Stimulated activated CD8-positive, alpha-beta memory T cell treated with anti-CD3 and anti-CD28 coated beads, Interleukin-7, amount 100 ng/mL, for 48 hours (primary cell): Measurements from ENCODE around the gene SFN.
"Not testable (repeated sequence)": the region's sequence is repeated elsewhere in the genome, so short reads cannot be mapped to it uniquely, and the experiment has no call there.

Experiments used
- DNase-seq, 2 donors: peaks; one replicate each; pipeline ENCODE4 v3.0.0-alpha.2; 2020; ENCODE audit warnings: low read depth in 1 of 2; ENCODE audit errors: extremely low read depth in 1 of 2

SFN gene

DNA sequence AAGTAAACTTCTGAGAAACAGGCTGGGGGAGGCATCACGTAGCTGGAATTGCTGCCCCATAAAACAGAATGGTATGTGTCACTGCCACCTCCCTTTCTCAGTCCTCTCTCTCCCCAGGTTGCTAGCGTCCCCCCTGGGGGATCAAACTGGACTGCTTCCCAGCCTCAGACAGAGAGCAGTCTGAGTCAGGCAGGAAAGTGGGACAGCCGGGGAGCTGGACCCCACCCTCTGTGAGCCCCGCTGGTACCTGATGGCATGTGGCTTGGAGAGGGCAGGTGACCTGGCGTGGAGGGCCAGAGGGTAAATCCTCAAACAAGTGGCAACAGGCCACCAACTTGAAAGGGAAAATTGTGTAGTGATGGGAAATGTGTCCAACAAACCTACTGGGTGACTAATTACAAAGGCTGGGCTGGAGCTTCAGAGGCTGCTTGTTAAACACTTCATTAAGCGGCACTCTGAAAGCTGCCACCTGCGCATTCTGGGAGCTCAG lies 1.0 kb upstream of the SFN start:
- no peak for DNase-seq

DNA sequence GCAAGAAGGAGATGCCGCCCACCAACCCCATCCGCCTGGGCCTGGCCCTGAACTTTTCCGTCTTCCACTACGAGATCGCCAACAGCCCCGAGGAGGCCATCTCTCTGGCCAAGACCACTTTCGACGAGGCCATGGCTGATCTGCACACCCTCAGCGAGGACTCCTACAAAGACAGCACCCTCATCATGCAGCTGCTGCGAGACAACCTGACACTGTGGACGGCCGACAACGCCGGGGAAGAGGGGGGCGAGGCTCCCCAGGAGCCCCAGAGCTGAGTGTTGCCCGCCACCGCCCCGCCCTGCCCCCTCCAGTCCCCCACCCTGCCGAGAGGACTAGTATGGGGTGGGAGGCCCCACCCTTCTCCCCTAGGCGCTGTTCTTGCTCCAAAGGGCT lies 732 bp downstream of the SFN start:
- DNase-seq: no peak

DNA sequence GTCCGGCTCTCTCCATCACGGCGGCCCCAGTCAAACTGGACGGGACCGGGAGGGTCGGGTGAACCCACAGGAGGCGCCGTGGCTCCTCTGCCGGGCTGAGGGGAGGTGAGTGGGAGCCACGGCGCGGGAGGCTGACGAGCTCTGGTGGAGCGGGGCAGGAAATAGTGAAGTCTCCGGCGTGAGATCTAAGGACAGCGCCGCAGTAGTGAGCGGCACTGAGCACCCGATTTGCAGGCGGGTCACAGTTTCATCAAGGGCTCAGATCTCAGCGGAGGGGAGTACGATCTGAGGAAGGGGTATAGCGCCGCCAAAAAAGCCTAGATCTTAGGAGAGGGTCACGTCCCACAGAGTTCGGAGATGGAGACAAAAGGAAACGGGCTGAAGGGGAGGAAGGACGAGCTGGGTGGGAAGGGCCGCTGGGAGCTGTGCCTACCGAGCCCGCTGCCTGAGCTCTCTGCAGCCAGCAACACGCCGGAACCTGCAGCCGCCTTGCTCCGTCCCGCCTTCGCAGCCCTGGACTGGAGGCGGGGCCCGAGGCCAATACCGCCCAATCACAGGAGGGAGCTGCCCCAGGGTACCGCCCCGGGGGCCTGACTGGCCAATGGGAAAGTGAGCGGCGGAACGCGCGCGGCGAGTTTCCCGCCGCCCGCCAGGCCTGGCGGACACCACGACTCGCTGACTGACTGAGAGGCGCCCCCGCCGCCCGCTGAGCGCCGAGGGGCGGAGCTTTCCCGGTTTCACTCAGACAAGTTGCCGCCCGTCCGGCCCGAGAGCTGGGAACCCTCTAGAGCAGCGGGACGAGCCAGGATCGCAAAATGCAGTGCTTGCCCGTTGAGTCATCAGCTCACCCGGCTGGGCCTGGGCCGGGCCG lies 1.9 kb downstream of the SFN start:
- peak; percentile 93 to 98 for DNase-seq

DNA sequence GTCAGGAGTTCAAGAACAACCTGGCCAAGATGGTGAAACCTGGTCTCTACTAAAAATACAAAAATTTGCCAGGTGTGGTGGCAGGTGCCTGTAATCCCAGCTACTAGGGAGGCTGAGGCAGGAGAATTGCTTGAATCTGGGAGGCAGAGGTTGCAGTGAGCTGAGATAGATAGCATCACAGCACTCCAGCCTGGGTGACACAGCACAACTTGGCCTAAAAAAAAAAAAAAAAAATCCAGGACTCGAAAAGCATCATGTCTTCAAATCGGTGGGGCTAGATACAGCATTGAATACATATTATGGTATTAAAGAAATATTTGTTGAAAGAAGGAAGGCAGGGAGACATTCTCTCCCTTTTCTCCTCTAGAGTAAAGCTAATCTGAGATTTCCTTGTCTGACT lies 10.1 kb downstream of the SFN start:
- not testable (repeated sequence) for DNase-seq

DNA sequence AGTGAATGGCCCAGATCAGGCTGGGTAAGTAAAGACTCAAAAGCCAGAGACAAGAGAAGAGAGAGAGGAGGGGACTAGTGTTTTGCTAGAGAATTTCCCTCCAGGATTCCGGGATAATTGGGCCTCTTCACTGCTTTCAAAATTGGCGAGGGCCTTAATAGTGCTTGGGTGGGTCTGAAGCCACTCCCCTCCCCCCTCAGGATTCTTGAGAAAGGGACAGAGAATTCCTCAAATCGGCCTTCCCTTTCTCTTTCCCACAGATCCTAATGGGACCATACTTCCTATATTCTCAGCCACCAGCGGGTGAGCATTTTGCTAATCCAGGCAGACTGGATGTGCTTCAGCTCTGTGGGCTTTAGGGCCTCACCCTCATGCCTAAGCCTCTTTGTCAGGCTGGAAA lies 11.9 kb downstream of the SFN start:
- no peak for DNase-seq

DNA sequence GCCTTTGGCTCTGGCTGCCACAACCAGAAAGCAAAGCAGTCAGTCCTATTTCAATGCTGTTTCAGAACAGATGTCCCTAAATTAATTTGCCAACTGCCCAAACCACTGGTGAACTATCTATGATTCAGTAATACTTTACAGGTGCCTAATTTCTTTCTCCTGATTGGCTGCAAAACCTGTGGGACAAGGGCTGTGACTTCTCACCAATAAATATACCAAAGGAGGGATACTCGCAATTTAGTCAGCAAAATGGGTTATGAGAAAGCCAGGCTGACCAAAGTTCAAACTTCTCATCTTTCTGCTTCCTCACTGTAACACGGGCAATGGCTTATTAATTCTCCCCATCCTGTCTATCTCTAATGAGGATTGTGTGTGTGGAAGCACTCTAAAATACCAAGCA lies 14.4 kb downstream of the SFN start:
- DNase-seq: no peak

DNA sequence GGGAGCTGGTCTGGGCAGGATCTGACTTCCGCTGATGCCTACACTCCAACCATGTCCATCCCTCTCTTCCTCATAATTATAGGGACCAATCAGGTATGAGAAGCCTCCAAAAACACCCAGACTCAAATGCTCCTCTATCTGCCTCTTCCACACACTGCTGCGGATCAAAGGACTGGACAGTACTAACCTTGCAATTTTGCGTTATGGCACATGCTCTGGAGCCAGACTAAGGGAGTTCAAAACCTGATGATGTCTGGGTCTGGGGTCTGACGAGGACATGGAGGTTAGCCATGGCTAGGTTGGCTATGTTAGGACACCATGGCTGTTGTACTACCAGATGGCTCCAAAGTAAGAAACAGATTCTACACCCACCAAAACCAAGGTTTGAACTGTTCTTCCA lies 16.8 kb downstream of the SFN start:
- DNase-seq: no peak

DNA sequence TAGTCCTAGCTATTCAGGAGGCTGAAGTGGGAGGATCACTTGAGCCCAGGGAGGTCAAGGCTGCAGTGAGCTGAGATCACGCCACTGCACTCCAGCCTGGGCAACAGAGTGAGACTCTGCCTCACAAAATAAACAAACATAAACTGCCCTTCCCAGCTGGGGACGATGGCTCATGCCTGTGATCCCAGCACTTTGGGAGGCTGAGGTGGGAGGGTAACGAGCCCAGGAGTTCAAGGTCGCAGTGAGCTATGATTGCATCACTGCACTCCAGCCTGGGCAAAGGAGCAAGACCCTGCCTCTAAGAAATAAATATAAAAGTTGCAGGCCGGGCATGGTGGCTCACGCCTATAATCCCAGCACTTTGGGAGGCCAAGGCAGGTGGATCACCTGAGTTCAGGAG lies 18.7 kb downstream of the SFN start:
- DNase-seq: not testable (repeated sequence)

DNA sequence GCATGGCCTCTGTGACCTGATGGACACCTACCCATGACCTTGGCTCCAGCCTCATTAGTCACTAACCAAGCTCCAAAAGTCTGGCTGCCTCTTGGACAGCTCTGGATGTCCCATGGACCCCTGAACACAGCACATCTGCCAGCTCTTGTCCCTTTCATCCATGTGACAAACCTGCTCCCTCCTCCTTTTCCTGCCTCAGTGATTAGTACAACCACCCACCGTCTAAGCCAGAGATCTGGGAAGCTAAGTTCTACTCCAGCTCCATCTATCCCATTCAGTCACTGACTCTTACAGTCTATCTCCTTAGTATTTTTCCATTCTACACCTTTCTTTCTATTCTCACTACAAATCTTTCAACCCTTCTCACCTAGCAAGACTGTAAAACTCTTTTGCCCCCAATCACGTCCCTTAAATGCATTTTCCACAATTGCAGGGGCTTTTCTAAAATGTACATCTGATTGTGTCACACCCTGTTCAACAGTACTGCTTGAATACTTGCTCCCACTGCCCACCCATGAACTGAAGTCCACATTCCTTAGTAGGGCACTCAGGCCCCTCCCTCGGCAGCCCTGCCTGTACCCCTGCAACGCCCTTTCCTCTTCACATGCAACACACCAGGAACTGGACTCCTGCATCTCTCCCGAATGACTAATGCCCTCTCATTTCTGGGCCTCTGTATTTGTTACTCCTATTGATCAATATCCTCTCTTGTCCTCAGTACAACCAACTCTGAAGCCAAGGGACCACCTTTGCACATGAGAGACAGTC lies 19.9 kb downstream of the SFN start:
- DNase-seq: no peak

DNA sequence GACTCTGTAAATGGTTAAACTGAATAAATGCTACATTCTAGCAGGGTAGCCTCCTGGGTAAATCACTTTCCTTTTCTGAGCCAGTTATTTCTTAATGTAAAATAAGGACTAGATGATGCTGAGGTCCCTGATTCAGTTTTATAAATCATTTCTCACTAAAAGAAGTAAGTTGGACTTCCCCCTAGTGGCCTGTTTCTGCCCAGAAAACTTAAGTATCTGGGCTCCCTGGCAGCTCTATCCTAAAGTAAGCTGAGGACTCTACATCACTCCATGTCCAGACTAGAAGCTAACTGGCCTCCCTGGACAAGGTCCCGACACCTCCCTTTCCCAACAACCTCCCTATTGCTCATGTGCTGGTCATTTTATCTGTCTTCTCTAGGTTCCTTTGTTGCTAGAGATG lies 24.2 kb downstream of the SFN start:
- DNase-seq: no peak

DNA sequence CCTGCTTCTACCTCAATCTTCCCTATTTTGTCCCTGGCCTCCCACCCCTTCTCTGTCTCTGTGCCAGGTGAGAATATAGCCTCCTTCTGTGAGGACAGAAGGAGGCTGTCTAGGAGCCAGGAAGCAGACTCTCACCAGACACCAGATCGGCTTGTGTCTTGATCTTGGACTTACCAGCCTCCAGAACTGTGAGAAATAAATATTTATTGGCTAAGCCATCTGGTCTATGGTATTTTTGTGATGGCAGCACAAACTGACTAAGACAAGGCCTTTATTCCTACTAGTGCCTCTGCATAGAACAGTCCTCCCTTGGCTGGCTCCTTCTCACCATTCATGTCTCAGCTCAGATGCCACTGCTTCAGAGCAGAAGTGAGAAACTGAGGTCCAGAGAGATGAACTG lies 25.3 kb downstream of the SFN start:
- DNase-seq: no peak

DNA sequence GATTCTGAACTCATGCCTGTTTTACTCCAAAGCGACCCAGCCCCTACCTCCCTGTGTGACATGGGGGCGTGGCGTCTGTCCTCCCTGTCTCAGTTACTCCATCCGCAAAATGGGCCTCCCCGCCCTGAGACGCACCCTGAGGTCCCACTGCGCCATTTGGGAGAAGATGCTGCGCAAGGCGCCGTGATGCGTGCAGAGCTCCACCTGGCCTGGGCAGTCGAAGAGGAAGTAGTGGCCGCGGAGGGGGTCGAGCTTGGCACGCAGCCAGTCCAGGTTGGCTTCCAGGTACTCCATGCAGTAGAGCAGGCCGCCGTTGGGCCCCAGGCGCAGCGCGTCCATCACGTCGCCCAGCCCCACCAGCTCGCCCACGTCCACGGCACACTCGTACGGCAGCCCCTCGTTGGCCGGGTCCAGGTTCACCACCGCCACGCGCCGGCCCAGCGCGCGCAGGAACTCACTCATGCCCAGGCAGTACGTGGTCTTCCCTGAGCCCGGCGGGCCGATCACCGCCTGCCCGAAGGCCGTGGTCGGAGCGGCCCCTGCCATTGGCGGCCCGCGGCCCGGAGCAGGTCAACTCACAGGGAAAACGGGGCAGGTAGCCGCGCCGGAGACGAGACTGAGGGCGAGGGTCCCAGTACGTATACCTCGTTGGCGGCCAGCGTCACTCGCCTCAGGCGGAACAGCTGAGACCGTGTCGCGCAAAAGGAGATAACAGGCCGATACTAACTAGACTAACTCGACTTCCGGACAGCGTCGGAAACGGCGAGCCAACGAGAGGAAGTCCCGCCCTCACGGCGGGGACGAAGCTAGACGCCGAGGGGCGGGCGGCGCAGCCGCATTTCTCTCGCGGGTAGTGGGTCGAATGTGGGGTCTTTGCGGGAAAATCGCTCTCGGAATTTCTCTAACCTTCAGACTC lies 26.9 kb downstream of the SFN start, which contains the start of gene GPN2:
GPN2 (minus strand) TSS at position 733 of the 916 bp plus-strand sequence; CDS start at position 546, 187 bp downstream.
- peak; percentile 53 to 73 for DNase-seq

DNA sequence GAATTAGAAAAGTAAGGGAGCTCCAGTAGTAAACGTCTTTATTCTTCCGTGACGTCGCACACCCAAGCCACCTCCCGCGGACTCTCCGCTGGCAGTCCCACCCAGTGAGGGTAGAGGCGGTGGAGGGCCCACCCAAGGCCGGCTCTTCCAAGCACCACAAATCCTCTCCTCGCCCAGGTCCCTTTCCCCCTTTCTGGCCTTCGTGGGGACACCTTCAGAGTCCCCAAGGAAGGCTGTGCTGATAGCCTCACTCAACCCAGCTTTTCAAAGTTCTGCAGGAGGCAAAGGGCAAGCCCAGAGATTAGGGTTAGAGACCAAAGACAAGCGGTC lies 27.5 kb downstream of the SFN start:
- no peak for DNase-seq

DNA sequence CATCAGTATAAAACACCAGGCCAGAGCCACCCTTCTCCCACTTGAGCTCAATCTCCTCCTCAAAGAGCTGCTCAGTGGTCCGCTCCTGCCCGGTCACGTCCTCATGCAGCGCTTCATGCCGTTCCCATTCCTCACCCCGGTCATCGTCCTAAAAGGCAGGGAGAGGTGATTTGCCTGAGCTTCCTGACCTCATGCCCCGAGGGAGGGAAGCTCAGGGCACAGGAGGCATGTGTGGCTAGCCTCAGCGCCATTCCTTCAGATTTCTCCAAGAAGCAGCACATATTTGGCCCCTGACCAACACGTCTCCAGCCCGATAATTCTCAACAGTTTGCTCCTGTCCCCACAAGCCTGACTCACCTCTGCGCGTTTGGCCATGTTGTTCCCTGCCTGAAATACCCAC lies 31.3 kb downstream of the SFN start:
- no peak for DNase-seq

DNA sequence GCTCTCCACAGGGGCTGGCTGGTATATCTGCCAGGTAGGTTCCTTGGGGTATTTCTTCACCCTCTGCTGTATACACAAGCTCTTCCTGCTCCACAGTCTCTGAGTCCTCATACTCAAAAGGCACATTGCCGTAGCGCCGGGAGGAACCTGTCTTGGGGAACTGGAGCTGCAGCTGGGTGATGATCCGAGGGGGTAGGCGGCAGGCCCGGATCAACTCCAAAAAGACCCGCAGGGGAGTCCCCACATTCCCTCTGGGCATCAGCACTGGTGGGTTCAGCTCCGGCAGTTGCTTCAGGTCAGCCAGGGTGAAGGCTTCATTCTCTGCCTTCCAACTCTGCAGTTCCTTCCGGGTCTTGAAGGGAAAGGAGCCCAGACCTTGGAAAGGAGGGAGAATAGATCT lies 34.4 kb downstream of the SFN start:
- DNase-seq: no peak

DNA sequence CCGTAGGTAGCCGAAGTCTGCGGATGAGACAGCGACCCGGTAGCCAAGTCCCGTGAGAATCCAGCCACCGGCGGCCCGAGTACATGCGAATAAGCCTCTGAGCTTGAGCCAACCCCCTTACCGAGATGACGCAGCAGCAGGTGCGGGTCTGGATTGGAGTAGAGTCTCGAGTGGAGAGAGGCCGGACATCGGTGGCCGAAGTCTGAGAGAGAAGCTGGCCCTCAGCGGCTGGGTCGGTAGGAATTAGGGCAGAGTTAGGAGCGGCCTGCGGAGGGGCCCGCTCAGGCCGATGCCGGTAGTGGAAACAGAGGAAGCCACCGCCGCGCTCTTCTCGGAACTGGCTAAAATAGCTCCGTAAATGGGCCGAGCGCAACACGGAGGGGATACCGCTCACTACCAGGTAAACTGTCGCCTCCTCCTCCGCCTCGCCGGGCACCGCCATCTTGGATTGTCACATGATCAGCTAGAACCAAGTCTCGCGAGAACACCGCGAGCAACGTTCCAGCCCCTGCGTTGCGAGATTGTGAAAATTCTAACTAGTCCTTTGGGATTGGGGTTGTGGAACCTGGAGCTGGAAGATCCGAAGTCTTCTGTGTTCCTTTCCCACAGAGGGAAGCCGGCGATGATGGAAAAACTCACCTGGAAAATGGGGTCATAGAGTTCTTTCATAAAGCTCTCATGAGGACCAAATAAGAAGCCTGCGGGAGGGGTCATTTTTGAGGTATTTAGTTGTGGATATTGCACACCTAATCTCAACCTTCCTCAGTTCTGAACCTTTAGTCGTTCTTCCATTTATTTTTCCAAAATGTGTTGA lies 37.3 kb downstream of the SFN start, which contains the start of gene GPATCH3:
GPATCH3 (minus strand) TSS at position 467 of the 814 bp plus-strand sequence; CDS start at position 442, 25 bp downstream.
- peak; percentile 70 to 84 for DNase-seq

DNA sequence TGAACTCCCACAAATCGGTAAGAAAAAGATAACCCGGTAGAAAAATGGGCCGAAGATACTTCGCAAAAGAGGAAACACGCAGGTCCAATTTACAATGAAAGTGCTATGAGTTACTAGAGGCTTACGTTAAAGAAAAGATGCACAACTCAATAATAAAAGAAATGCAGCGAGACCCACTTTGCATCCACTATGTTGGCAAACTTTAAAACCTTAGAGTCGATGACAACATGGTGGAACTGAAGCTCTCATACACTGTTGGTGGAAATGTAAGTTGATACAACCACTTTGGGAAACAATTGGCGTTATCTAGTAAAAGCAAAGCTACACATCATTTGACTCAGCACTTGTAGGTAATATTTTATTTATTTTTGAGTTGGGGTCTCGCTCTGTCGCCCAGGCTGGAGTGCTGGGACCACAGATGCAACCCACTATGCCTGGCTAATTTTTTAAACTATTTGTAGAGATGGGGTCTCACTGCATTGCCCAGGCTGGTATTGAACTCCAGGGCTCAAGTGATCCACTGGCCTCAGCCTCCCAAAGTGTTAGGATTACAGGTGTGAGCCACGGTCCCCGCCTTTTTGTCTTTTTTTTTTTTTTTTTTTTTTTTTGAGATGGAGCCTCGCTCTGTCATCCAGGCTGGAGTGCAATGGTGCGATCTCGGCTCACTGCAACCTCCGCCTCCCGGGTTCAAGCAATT lies 38.0 kb downstream of the SFN start:
- DNase-seq: no peak

DNA sequence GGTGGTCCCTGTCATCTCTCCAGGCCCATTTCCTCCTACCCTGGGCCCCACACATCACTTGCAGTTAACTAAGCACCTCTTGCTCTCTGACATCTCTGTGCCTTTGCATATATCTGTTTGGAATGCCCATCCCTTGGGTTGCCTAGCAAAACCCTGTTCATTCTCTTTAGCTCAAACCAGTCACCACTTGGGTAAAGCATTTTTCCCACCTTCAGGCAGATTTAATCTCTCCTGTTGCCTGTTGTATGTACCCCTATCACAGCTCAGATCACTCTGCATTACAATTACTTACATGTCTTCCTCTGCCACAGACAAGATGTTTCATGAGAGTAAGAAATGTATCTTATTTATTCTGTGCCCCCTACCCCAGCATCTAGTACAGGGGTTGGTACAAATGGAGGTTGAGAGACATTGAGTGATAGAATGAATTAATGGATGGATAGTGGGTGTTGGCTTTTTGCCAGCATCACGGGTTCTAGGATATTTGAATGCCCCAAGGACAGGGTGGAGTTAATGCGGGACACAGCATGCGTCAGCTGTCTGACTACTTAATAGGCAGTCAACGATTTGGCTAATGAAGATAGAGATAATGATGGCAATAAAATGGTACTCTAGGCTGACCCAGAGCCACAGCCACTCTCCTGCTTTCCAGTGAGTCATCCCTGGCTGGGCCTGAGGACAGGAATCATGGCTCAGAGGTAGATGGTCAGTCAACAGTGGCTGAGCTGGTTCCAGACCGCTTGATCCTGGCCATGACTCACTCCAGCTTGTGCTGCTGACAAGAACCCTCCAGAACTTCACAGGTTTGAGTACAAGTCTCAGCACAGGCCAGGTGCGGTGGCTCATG lies 44.3 kb downstream of the SFN start:
- no peak for DNase-seq

DNA sequence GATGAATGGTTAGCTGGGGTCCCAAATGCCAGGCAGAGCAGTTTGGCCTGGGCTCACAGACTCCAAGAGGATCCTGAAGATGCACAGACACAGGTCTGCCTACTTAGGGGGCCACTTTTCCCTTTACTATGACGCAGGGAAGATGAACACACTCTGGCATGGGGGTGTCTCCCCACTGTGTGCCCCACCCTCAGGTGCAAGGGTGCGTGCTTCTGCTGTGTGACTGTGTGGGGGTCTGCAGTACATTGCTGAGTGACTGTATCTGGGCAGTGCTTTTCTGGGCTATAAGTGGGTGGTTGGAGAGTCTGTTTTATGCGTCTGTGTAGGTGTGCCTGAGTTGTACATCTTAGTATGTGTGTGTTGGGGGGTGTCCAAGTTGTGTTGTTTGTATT lies 47.0 kb downstream of the SFN start:
- no peak for DNase-seq
